MM.1S (cell line): ENCODE measurements around the gene TSGA10.

Experiments used
- CTCF ChIP-seq: fragments of 300-600 bp; sonication (generic); IDR thresholded peaks from 2 replicates; pipeline ENCODE4 v1.5.1; 2016; ENCODE audit warnings: antibody characterized with exemption, low read length, mixed read lengths
- EZH2 ChIP-seq: fragments of 300-600 bp; sonication (generic); optimal IDR thresholded peaks from 2 replicates; pipeline ENCODE3; 2017; ENCODE audit warnings: low read depth, mild to moderate bottlenecking, antibody characterized with exemption, low read length, mixed read lengths

- no peak for TF ChIP-seq CTCF
- no peak for TF ChIP-seq EZH2
These were observed 168.7 kb downstream of the TSGA10 start for GRCh38 chr2:98985905-98986666.
